HepG2 (cell line): Measurements from ENCODE around the gene SBNO2. TPM values are rescaled to one million over a fixed set of nuclear protein-coding genes. Genes with fewer than 3 reads are reported as not detected.
A peak's percentile ranks its signal among the peaks of the same experiment; 100 is the strongest.

Source experiments
- ATF7-NPFF ChIP-seq: sonication (generic); formaldehyde crosslinking; IDR thresholded peaks from 2 replicates; pipeline ENCODE4 v1.8.1; 2023; ENCODE audit warnings: mild to moderate bottlenecking, low read depth, missing genetic modification reagents, moderate library complexity
- ETV5 ChIP-seq: IDR thresholded peaks from 2 replicates; pipeline ENCODE4 v1.6.1; 2018; ENCODE audit warnings: missing biosample characterization, missing genetic modification reagents, inconsistent platforms, borderline replicate concordance
- GFI1 ChIP-seq: sonication (generic); formaldehyde crosslinking; IDR thresholded peaks from 2 replicates; pipeline ENCODE4 v1.5.0; 2020; ENCODE audit warnings: missing genetic modification reagents, mild to moderate bottlenecking, borderline replicate concordance
- ISX ChIP-seq: sonication (generic); formaldehyde crosslinking; conservative IDR thresholded peaks from 2 replicates; pipeline ENCODE4 v1.5.0; 2020; ENCODE audit warnings: missing genetic modification reagents
- LCORL ChIP-seq, 2 experiments: fragments of 450-650 bp in 1 of 2; sonication (generic) in 1 of 2; formaldehyde crosslinking in 1 of 2; IDR thresholded peaks; 2 replicates each; pipeline versions ENCODE4 v1.5.0 to v1.6.1; 2017 to 2020; ENCODE audit warnings: antibody characterized with exemption in 1 of 2, missing genetic modification reagents in 1 of 2
- MED1 ChIP-seq: sonication (generic); formaldehyde crosslinking; IDR thresholded peaks from 2 replicates; pipeline ENCODE4 v1.4.0; 2020; ENCODE audit warnings: missing genetic modification reagents
- MXD1 ChIP-seq: sonication (generic); formaldehyde crosslinking; IDR thresholded peaks from 2 replicates; pipeline ENCODE4 v1.4.0; 2020; ENCODE audit warnings: mild to moderate bottlenecking, missing genetic modification reagents
- NFYB ChIP-seq: sonication (generic); formaldehyde crosslinking; IDR thresholded peaks from 2 replicates; pipeline ENCODE4 v1.4.0; 2020; ENCODE audit warnings: missing genetic modification reagents
- RARG ChIP-seq: sonication (generic); formaldehyde crosslinking; IDR thresholded peaks from 2 replicates; pipeline ENCODE4 v1.4.0; 2020; ENCODE audit warnings: low read depth, mild to moderate bottlenecking, missing genetic modification reagents
- SAFB2 ChIP-seq: sonication (generic); formaldehyde crosslinking; IDR thresholded peaks from 2 replicates; pipeline ENCODE4 v1.5.1; 2020; ENCODE audit warnings: missing genetic modification reagents, low read depth, mild to moderate bottlenecking, borderline replicate concordance
- SMARCE1 ChIP-seq: fragments of 450-650 bp; IDR thresholded peaks from 2 replicates; pipeline ENCODE4 v1.6.1; 2017; ENCODE audit warnings: borderline replicate concordance
- SNRNP70 ChIP-seq: fragments of 200-400 bp; formaldehyde crosslinking; IDR thresholded peaks from 2 replicates; pipeline ENCODE4 v1.6.1; 2017; ENCODE audit warnings: mild to moderate bottlenecking, low read depth, low read length, moderate library complexity
- WIZ ChIP-seq: sonication (generic); formaldehyde crosslinking; IDR thresholded peaks from 2 replicates; pipeline ENCODE4 v1.5.1; 2020; ENCODE audit warnings: mild to moderate bottlenecking, missing genetic modification reagents
- ZFP36L1 ChIP-seq: sonication (generic); formaldehyde crosslinking; IDR thresholded peaks from 2 replicates; pipeline ENCODE4 v1.8.0; 2022; ENCODE audit warnings: mild to moderate bottlenecking, missing genetic modification reagents, moderate library complexity
- ZNF101 ChIP-seq: sonication (generic); formaldehyde crosslinking; IDR thresholded peaks from 2 replicates; pipeline ENCODE4 v1.4.0; 2020; ENCODE audit warnings: mild to moderate bottlenecking, low read depth, missing genetic modification reagents, borderline replicate concordance
- ZNF232 ChIP-seq: sonication (generic); formaldehyde crosslinking; IDR thresholded peaks from 2 replicates; pipeline ENCODE4 v1.4.0; 2020; ENCODE audit warnings: missing genetic modification reagents, borderline replicate concordance
- ZNF383 ChIP-seq: sonication (generic); formaldehyde crosslinking; IDR thresholded peaks from 2 replicates; pipeline ENCODE4 v1.4.0; 2020; ENCODE audit warnings: missing genetic modification reagents, mild to moderate bottlenecking, borderline replicate concordance
- ZNF441 ChIP-seq: sonication (generic); formaldehyde crosslinking; IDR thresholded peaks from 2 replicates; pipeline ENCODE4 v1.7.0; 2021; ENCODE audit warnings: missing genetic modification reagents, borderline replicate concordance
- polyA plus RNA-seq, 8 experiments: library from polyadenylated mRNA; depleted of rRNA in 3 of 8; stranded (reverse) in 7 of 8; unstranded in 1 of 8; fragments of >200 nt; fragmentation: Illumina TruSeq in 4 of 8; extraction: Trizol in 4 of 8; gene quantifications; 2 replicates each; pipeline versions ENCODE4 v1.2.1 to v1.2.3, GENCODE V29; 2011 to 2016; ENCODE audit warnings: low read depth in 4 of 8, missing spikeins in 1 of 8, mixed read lengths in 1 of 8; ENCODE audit not compliant: insufficient read depth in 1 of 8
- total RNA-seq, 5 experiments: library from RNA; depleted of rRNA; stranded (reverse); fragments of >200 nt; fragmentation: Illumina TruSeq; extraction: Trizol; gene quantifications; 2 replicates each; pipeline ENCODE4 v1.2.3, GENCODE V29; 2016; ENCODE audit warnings: low read depth in 1 of 5
- TF ChIP-seq, protein P1 (sequence below): sonication (generic); formaldehyde crosslinking; conservative IDR thresholded peaks from 2 replicates; pipeline ENCODE4 v1.8.0; 2022; ENCODE audit warnings: missing genetic modification reagents
- TF ChIP-seq, protein P2 (sequence below): sonication (generic); formaldehyde crosslinking; IDR thresholded peaks from 2 replicates; pipeline ENCODE4 v1.4.0; 2020; ENCODE audit warnings: missing genetic modification reagents
- TF ChIP-seq, protein P3 (sequence below): IDR thresholded peaks from 2 replicates; pipeline ENCODE4 v1.6.1; 2016

SBNO2 gene
- total and polyA plus RNA-seq, 2 of the 13 experiments (the other 11 are each of a cell fraction or from before 2014, with no cell fraction given), result 8.6 to 10.4 TPM

GRCh38 chr19:1093811-1094553, 80.1 kb downstream of the SBNO2 start (continued):
- TF ChIP-seq, protein P1, sequence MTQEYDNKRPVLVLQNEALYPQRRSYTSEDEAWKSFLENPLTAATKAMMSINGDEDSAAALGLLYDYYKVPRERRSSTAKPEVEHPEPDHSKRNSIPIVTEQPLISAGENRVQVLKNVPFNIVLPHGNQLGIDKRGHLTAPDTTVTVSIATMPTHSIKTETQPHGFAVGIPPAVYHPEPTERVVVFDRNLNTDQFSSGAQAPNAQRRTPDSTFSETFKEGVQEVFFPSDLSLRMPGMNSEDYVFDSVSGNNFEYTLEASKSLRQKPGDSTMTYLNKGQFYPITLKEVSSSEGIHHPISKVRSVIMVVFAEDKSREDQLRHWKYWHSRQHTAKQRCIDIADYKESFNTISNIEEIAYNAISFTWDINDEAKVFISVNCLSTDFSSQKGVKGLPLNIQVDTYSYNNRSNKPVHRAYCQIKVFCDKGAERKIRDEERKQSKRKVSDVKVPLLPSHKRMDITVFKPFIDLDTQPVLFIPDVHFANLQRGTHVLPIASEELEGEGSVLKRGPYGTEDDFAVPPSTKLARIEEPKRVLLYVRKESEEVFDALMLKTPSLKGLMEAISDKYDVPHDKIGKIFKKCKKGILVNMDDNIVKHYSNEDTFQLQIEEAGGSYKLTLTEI, result no peak
- no peak for TF ChIP-seq ATF7-NPFF (CRISPR knock-in tag)
- TF ChIP-seq ZNF232 (CRISPR knock-in tag), result peak; percentile 72; the same call in 1 of the 2 replicates
- no peak for TF ChIP-seq WIZ (CRISPR knock-in tag)
- TF ChIP-seq ISX (CRISPR knock-in tag), result no peak
- TF ChIP-seq, protein P2, sequence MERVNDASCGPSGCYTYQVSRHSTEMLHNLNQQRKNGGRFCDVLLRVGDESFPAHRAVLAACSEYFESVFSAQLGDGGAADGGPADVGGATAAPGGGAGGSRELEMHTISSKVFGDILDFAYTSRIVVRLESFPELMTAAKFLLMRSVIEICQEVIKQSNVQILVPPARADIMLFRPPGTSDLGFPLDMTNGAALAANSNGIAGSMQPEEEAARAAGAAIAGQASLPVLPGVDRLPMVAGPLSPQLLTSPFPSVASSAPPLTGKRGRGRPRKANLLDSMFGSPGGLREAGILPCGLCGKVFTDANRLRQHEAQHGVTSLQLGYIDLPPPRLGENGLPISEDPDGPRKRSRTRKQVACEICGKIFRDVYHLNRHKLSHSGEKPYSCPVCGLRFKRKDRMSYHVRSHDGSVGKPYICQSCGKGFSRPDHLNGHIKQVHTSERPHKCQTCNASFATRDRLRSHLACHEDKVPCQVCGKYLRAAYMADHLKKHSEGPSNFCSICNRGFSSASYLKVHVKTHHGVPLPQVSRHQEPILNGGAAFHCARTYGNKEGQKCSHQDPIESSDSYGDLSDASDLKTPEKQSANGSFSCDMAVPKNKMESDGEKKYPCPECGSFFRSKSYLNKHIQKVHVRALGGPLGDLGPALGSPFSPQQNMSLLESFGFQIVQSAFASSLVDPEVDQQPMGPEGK (CRISPR knock-in tag), result peak; percentile 7; the same call in 1 of the 2 replicates
- no peak for TF ChIP-seq GFI1 (CRISPR knock-in tag)
- TF ChIP-seq NFYB (CRISPR knock-in tag), result no peak
- TF ChIP-seq LCORL (IDR thresholded peaks at IDR 0.05), result no peak
- no peak for TF ChIP-seq LCORL (CRISPR knock-in tag; IDR thresholded peaks at IDR 0.05)
- no peak for TF ChIP-seq ZFP36L1 (CRISPR knock-in tag)
- TF ChIP-seq ZNF383 (CRISPR knock-in tag), result no peak
- no peak for TF ChIP-seq MXD1
- no peak for TF ChIP-seq SAFB2 (CRISPR knock-in tag)
- TF ChIP-seq ZNF101 (CRISPR knock-in tag), result no peak
- no peak for TF ChIP-seq RARG (CRISPR knock-in tag)
- no peak for TF ChIP-seq SMARCE1
- TF ChIP-seq ETV5 (CRISPR knock-in tag), result peak; percentile 29; the same call in 1 of the 2 replicates
- TF ChIP-seq ZNF441 (CRISPR knock-in tag), result no peak
- no peak for TF ChIP-seq SNRNP70
- 0 out of 2 replicates have a peak, but pooled peaks have one; percentile 50 for TF ChIP-seq MED1 (CRISPR knock-in tag)
- TF ChIP-seq, protein P3, sequence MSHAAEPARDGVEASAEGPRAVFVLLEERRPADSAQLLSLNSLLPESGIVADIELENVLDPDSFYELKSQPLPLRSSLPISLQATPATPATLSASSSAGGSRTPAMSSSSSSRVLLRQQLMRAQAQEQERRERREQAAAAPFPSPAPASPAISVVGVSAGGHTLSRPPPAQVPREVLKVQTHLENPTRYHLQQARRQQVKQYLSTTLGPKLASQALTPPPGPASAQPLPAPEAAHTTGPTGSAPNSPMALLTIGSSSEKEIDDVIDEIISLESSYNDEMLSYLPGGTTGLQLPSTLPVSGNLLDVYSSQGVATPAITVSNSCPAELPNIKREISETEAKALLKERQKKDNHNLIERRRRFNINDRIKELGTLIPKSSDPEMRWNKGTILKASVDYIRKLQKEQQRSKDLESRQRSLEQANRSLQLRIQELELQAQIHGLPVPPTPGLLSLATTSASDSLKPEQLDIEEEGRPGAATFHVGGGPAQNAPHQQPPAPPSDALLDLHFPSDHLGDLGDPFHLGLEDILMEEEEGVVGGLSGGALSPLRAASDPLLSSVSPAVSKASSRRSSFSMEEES (CRISPR knock-in tag), result peak; percentile 72
